SJSA1 (cell line): ENCODE measurements around the gene EPDR1. TPM values are rescaled to one million over a fixed set of nuclear protein-coding genes. Genes with fewer than 3 reads are reported as not detected.

Source experiments
- DNase-seq, 2 experiments: peaks; one replicate each; pipeline ENCODE4 v3.0.0-alpha.2; 2015 to 2020; ENCODE audit warnings: low spot score in 2 of 2, low read depth in 1 of 2
- H3K27ac ChIP-seq: fragments of 250-450 bp; sonication (Bioruptor Pico); 2 replicates; pipeline ENCODE4 v1.5.1; 2020; ENCODE audit warnings: mild to moderate bottlenecking, moderate library complexity
- H3K27me3 ChIP-seq: fragments of 250-450 bp; sonication (Bioruptor Pico); replicated peaks from 2 replicates; pipeline ENCODE4 v1.5.1; 2020; ENCODE audit warnings: mild to moderate bottlenecking, moderate library complexity
- H3K36me3 ChIP-seq: fragments of 250-450 bp; sonication (Bioruptor Pico); 2 replicates; pipeline ENCODE4 v1.5.1; 2020; ENCODE audit warnings: mild to moderate bottlenecking
- H3K4me1 ChIP-seq: fragments of 250-450 bp; sonication (Bioruptor Pico); replicated peaks from 2 replicates; pipeline ENCODE4 v1.6.1; 2021; ENCODE audit warnings: mild to moderate bottlenecking
- H3K4me3 ChIP-seq: fragments of 250-450 bp; sonication (Bioruptor Pico); 2 replicates; pipeline ENCODE4 v1.5.1; 2020; ENCODE audit warnings: mild to moderate bottlenecking
- H3K9me3 ChIP-seq: fragments of 250-450 bp; sonication (Bioruptor Pico); replicated peaks from 2 replicates; pipeline ENCODE4 v1.5.1; 2020; ENCODE audit warnings: mild to moderate bottlenecking
- total RNA-seq: library from RNA; depleted of rRNA; stranded (reverse); fragments of >200 nt; shearing (Covaris generic); gene quantifications from 2 replicates; pipeline ENCODE4 v1.2.3, GENCODE V29; 2014

The EPDR1 gene
- total RNA-seq, 1 experiment from 2014 or later = 58.1 TPM

DNA sequence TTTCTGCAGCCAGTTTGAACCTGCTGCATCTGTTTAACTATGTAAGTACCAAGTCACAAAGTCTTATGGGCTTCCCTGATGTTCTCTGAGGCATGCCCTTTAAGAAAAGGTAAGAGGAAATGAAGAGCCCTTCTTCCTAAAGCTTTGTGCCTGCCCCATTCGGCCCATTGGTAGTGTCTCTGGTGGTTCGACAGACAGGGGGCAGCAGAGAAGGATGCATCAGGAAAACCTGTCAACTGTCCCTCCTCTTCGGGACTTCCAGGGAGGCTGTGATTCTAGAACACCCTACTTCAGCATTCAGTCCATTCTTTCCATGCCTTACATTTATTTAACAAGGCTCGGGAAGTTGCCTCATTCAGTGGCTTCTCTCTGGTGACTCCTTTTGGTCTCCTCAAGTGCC is 1.9 kb upstream of the EPDR1 start:
- Histone ChIP-seq H3K27me3 (peaks cover 27% of the 10 kb centered on the region), H3K4me1 (peaks cover 25% of the 10 kb centered on the region), H3K4me3 (no peak overlapping the region), H3K36me3 (no peaks in the 10 kb centered on the region), H3K9me3 (no peaks in the 10 kb centered on the region), H3K27ac (no peak overlapping the region)
- no peak for DNase-seq

DNA sequence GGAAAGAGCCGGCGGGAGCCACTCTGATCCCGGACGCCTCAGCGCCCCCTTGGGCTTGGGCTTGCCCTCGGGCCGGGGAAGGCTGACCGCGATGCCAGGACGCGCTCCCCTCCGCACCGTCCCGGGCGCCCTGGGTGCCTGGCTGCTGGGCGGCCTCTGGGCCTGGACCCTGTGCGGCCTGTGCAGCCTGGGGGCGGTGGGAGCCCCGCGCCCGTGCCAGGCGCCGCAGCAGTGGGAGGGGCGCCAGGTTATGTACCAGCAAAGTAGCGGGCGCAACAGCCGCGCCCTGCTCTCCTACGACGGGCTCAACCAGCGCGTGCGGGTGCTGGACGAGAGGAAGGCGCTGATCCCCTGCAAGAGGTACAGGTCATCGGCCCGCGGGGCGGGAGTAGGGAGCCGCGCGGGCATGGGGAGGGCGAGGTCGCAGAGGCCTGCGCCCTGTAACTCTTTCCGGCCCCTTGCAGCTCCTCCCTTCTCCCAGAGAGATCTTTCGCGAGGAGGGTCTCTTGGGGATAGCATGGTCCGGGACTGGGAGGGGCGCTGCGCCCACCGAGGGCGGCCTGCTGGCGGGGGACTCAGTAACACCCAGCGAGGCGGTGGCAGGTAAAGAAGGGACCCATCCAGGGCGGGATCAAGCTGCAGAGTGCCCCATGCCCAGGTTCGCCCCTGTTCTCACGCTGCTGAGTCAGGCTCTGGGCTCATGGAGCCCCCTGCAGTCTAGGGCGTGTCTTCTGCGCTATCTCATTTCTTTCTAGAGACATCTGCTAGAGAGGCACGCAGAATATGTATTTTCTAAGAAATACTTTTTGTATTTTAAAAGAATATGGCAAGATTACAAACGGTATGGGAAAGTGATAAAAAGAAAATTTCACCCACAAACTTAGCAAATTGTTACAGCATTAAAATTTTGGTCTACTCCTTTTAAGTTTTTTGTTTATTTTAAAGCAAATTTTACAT is 687 bp downstream of the EPDR1 start:
- H3K9me3 ChIP-seq = peaks cover 9% of the 10 kb centered on the region
- H3K4me3 ChIP-seq = peak overlapping the region; percentile 55
- H3K27me3 ChIP-seq = peaks cover 16% of the 10 kb centered on the region
- H3K36me3 ChIP-seq = no peaks in the 10 kb centered on the region
- H3K27ac ChIP-seq = peak overlapping the region; percentile 36
- H3K4me1 ChIP-seq = peaks cover 22% of the 10 kb centered on the region
- DNase-seq = no peak

DNA sequence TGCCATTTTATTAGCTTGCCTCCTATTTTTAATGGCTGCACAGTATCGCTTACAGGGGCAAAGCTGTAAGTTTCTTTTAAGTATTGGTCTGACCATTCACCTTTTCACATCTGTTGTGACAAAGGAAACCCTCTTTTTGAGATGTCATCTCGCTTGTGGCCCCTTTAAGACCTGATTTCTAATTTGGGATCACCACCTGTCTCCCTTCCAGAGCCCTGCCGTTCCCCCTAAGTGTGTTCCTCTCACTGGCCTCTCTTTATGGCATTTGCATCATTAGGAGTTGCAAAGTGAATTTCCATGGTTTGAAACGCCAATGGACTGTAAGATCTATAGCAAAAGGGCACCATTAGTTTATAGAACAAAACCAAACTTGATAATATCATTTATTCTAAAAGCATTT is 1.4 kb downstream of the EPDR1 start:
- Histone ChIP-seq H3K9me3 (peaks cover 10% of the 10 kb centered on the region), H3K4me3 (no peak overlapping the region; the same call in 1 of the 2 replicates), H3K27ac (no peak overlapping the region), H3K4me1 (peaks cover 14% of the 10 kb centered on the region), H3K27me3 (peaks cover 9% of the 10 kb centered on the region), H3K36me3 (no peaks in the 10 kb centered on the region)
- DNase-seq = no peak

DNA sequence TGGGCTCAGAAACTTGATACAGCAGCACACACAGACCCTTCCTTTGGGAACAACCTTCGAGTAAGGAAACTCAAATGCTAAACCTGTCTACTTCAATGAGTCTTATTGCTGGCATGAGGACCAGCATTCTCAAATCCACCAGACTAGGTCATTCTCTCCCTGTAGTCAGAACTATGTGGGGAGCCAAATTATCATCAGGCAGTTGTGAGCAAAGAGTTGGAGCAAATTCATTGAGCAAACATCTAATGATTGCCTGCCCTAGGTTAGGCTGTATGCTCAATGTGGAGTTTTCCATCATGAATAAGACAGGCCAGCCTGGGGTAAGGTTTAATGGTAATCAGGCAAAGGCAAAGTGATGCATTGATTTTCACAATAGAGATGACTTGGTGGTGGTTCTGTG is 3.6 kb downstream of the EPDR1 start:
- DNase-seq = no peak
- Histone ChIP-seq H3K9me3 (peaks cover 10% of the 10 kb centered on the region), H3K4me1 (peaks cover 9% of the 10 kb centered on the region), H3K27ac (no peak overlapping the region), H3K36me3 (no peaks in the 10 kb centered on the region), H3K4me3 (no peak overlapping the region), H3K27me3 (no peaks in the 10 kb centered on the region)

DNA sequence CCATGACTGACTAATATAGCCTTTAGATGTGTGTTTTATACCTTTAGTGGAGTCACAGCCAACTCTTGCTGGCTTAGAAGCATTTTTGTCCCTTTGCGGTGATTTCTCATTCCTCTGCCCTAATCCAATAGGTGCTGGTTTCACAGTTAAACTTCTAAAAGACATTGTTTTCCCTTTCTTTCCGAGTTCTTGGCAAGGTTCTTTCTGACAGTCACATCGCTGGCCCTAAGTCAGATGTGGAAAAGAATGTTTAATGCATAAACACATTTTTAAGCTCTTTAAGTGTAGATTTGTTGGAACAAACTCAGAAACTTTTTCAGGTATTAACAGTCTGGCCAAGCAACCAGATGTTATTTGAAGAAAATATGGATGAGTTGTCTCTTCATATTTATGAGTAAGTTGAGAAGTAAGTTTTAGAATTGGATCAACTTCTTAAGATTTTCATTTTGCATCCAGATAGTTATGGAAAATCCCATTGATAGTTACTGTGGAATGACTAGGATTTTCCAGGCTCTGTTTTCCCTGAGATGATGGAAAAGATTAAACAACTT is 4.1 kb downstream of the EPDR1 start:
- H3K36me3 ChIP-seq = no peaks in the 10 kb centered on the region
- no peak for DNase-seq
- peaks cover 9% of the 10 kb centered on the region for H3K4me1 ChIP-seq
- H3K4me3 ChIP-seq = no peak overlapping the region
- no peaks in the 10 kb centered on the region for H3K27me3 ChIP-seq
- peaks cover 10% of the 10 kb centered on the region for H3K9me3 ChIP-seq
- H3K27ac ChIP-seq = no peak overlapping the region

DNA sequence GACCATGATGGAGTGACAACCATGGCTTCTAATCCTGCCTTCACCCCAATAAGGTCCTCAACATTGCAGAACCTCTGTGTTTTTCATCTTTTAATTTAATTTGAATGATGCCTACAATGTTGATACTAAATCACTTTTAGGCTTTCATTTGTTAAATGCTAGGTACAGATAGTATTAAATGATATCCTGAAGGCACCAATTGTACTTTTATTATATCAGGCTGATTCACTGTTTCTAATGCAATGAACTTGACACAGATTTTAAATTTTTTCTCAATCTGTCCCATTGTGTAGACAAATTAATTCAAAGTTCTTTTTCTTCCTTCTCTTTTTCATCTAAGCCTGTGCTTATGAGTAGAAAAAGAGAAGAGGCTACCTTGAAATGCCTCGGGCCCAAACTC is 5.2 kb downstream of the EPDR1 start:
- DNase-seq = no peak
- Histone ChIP-seq H3K27me3 (no peaks in the 10 kb centered on the region), H3K9me3 (peaks cover 10% of the 10 kb centered on the region), H3K36me3 (no peaks in the 10 kb centered on the region), H3K4me1 (peaks cover 13% of the 10 kb centered on the region), H3K4me3 (no peak overlapping the region), H3K27ac (no peak overlapping the region)

DNA sequence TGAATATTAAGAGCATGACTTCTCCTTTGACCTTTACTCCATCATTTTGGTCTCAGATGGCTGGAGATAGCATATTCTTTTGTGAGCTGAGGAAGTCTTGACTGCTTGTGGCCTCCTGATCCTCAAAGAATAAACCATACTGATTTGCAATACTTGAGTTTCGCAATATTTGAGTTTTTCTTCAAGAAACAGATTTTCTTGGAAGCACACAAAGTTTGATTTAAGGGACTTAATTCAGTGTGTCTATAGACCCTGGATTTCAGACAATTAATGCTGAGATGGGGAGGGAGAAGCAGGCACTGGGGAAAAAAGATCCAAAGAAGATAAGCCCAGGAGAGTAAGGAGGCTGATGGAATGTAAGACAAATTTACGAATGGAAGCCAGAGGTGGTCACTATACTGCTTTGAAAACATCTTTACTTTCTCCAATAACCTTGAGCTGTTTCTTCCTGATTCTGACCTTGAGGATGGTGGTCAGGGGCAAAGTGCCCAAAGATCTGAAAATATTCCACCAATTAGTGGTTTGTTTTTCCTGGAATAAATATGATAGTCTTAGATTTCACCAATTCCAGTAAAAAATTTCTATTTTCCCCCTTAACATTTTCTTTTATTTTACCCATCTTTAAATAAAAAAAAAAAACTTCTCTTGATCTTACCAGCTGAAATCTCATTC is 7.5 kb downstream of the EPDR1 start:
- Histone ChIP-seq H3K27ac (no peak overlapping the region), H3K36me3 (no peaks in the 10 kb centered on the region), H3K4me3 (no peak overlapping the region), H3K9me3 (peaks cover 10% of the 10 kb centered on the region), H3K27me3 (no peaks in the 10 kb centered on the region), H3K4me1 (peaks cover 13% of the 10 kb centered on the region)
- no peak for DNase-seq

DNA sequence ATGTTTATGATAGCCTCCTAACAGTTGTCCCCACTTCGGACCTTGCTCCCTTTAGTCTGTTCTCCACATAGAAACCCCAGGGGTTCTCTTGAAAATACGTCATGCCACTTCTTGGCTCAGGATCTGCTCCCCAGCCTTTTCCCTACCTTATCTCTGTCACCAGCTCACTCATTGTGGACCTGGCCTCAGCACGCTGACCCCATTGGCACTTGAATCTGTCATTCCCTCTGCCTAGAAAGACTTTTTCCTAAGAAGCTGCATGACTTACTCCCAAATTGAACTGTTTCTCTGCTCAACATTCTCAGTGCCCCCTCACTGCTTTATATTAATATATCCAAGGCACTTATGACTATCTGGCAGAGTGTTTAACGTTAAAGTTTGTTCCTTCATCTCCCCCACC is 8.4 kb downstream of the EPDR1 start:
- H3K4me3 ChIP-seq = no peak overlapping the region
- H3K36me3 ChIP-seq = no peaks in the 10 kb centered on the region
- no peaks in the 10 kb centered on the region for H3K27me3 ChIP-seq
- no peak overlapping the region for H3K27ac ChIP-seq
- DNase-seq = no peak
- H3K9me3 ChIP-seq = peaks cover 10% of the 10 kb centered on the region
- peaks cover 13% of the 10 kb centered on the region for H3K4me1 ChIP-seq

DNA sequence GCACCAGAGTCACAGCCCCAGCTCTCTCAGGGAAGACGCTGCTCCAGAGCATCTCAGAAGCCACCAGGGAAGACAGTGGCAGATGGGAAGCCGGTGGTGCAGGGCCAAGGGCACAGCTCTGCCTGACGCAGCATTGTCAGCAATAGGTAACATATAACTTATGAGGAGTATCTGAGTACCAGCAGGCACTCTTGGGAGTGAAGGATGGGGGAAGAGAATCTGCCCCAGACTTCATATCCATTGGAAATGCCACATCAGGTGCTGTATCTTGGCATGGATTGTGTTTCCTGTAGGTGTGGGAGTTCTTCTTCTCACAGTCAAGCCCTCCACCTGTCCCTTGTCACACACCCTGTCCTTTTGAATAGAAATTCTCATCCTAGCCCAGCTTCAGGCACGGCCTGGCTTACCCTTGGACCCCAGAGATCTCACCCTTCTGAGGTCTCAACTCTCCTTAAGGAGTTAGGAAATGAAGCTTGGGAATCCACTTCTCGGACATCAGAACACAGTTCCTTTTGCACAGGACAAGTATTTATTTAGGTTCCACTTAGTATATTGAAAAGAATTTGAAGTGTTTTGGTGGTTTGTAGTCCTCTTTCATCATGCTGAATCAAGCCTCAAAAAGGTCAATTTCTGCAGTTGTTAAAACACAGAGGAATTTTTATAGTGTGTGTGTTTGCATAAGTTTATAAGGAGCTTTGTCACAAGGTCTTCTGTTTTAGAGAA is 9.9 kb downstream of the EPDR1 start:
- no peak overlapping the region for H3K27ac ChIP-seq
- peaks cover 13% of the 10 kb centered on the region for H3K4me1 ChIP-seq
- H3K36me3 ChIP-seq = no peaks in the 10 kb centered on the region
- DNase-seq = peak in 1 of 2 experiments; percentile 62
- H3K4me3 ChIP-seq = no peak overlapping the region
- peaks cover 8% of the 10 kb centered on the region for H3K9me3 ChIP-seq
- H3K27me3 ChIP-seq = no peaks in the 10 kb centered on the region

DNA sequence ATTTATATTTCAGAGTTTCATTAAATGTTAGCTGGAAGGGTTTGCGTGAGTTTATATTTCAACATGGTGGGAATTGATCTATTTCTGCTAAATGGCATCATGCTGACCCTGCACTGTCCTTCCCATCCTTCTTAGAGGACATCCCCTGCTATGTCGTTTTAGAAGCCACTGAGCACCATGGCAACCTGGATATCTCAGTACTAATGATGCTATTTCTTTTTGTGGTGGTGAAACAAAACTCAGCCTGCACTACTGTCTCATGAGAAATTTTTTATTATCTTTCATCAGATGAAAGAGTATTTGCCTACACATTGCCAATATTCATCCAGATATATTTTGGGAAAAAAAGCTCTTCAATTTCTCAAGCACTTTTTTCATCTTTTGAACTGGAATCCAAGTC is 12.1 kb downstream of the EPDR1 start:
- Histone ChIP-seq H3K4me1 (peaks cover 13% of the 10 kb centered on the region), H3K36me3 (no peaks in the 10 kb centered on the region), H3K4me3 (no peak overlapping the region), H3K9me3 (no peaks in the 10 kb centered on the region), H3K27me3 (no peaks in the 10 kb centered on the region), H3K27ac (no peak overlapping the region)
- no peak for DNase-seq

DNA sequence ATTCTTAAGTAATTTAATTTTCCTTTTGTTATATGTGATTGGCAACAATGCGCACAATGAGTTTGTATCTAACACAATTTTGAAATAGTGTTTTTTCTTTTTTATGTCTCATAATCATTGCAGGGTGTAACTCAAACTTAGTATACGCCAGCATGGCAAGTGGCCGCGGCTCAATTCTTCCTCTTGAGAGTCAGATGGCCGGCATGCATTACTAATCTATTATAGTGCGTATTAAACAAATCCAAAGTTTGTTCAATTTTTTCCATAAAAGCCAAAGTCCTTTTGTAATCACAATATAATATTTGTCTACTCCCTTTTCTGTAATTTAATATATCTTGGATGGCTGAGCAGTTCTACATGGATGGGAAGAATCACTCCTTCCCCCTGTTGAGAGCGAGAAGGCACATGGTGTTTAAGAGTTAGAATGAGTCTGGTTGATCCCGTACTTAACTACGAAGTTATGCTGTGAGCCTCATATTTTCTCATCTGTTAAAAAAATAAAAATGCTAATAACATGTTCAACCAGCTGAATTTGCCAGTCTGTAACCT is 12.7 kb downstream of the EPDR1 start:
- Histone ChIP-seq H3K36me3 (no peaks in the 10 kb centered on the region), H3K27me3 (no peaks in the 10 kb centered on the region), H3K4me3 (no peak overlapping the region)

DNA sequence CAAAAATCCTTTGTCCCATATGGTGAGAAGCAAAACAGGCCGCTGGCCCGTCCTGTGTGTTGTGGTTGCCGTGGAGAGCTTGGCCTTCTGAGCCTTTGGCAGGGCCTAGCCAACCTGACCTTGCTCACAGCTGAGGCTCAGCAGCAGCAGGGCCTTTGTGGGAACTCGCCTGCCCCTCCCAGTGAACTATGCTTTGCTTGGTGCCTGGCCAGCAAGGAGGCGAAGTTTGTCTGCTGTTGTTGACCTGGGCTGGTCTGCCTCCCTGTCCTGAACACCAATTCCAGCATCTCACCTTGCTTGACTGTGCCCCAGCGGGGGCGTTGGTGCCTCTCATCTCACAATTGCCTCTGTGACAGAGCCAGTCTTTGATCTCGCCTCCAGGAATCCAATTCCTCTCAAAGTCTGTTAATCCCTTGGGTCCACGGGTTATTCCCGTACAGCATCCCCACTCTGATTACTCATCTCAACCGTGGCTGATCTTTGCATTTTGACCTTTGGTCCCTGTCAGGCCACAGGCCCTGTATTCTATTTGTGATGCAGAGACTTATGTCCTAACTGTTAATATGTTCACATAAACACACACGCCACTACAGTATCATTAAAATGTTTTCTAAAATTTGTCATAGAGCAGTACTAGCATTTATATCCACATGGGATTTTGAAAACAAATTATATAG is 22.6 kb downstream of the EPDR1 start:
- H3K36me3 ChIP-seq = no peaks in the 10 kb centered on the region
- no peak overlapping the region for H3K27ac ChIP-seq
- peaks cover 30% of the 10 kb centered on the region for H3K4me1 ChIP-seq
- no peak overlapping the region for H3K4me3 ChIP-seq
- H3K27me3 ChIP-seq = no peaks in the 10 kb centered on the region
- peak in 1 of 2 experiments; percentile 2 for DNase-seq
- H3K9me3 ChIP-seq = no peaks in the 10 kb centered on the region

More for the DNA sequence above, 12.7 kb downstream of the EPDR1 start:
- peaks cover 13% of the 10 kb centered on the region for H3K4me1 ChIP-seq
- H3K27ac ChIP-seq = no peak overlapping the region
- no peaks in the 10 kb centered on the region for H3K9me3 ChIP-seq
- no peak for DNase-seq
